ENCODE results near the gene SSX2IP.
"Not testable (repeated sequence)": the region's sequence is repeated elsewhere in the genome, so short reads cannot be mapped to it uniquely, and the experiment has no call there.

- not testable (repeated sequence) for TF ChIP-seq CTCF, POLR2A, EP300, POLR2AphosphoS5 (IDR thresholded peaks at IDR 0.05)
Measured at GRCh38 chr1:84594959-84595358, 95.3 kb downstream of the SSX2IP start.
